Vagina (tissue), 2 donors: ENCODE results near the gene KLHDC4.

Source experiments
- CTCF ChIP-seq, 3 experiments: fragments of 450-650 bp in 2 of 3; fragments of 200-600 bp in 1 of 3; sonication (generic) in 1 of 3; IDR thresholded peaks; one replicate each; pipeline ENCODE4 v1.5.1; 2017 to 2019; ENCODE audit warnings: antibody characterized with exemption in 3 of 3, mild to moderate bottlenecking in 2 of 3, moderate library complexity in 2 of 3
- POLR2A ChIP-seq, 2 donors: fragments of 450-650 bp; IDR thresholded peaks; one replicate each; pipeline ENCODE4 v1.6.1; 2017; ENCODE audit warnings: antibody characterized with exemption in 2 of 2, mild to moderate bottlenecking in 2 of 2, moderate library complexity in 2 of 2
- POLR2AphosphoS5 ChIP-seq, 2 donors: sonication (generic); formaldehyde crosslinking; IDR thresholded peaks; one replicate each; pipeline ENCODE4 v1.9.0; 2017; ENCODE audit warnings: antibody characterized with exemption in 2 of 2, mild to moderate bottlenecking in 2 of 2, low read depth in 1 of 2; ENCODE audit not compliant: insufficient read depth in 1 of 2

GRCh38 chr16:87727346-87727745 lies 38.4 kb downstream of the KLHDC4 start:
- no peak for TF ChIP-seq CTCF (IDR thresholded peaks at IDR 0.05)
- no peak for TF ChIP-seq POLR2A (IDR thresholded peaks at IDR 0.05)
- no peak for TF ChIP-seq POLR2AphosphoS5 (IDR thresholded peaks at IDR 0.05; ENCODE audit: insufficient read depth in 1 of 2, low read depth in 1 of 2)
